Right lobe of liver (tissue), 6 donors: ENCODE measurements around the gene ARF6. TPM values are rescaled to one million over a fixed set of nuclear protein-coding genes. Genes with fewer than 3 reads are reported as not detected.
A peak's percentile ranks its signal among the peaks of the same experiment; 100 is the strongest.

Experiments used
- ATAC-seq, 4 donors: fragments of 200-7000 bp; cut with Tn5 transposase; one replicate each; pipeline ENCODE4 v1.9.1; 2020; ENCODE audit warnings: mild to moderate bottlenecking in 4 of 4, moderate library complexity in 4 of 4
- DNase-seq, 3 donors: peaks; one replicate each; pipeline ENCODE4 v3.0.0-alpha.2; 2020
- H3K27ac ChIP-seq, 3 donors: fragments of 200-600 bp; one replicate each; pipeline ENCODE4 v1.8.0; 2022
- H3K27me3 ChIP-seq, 2 donors: fragments of 200-600 bp; one replicate each; pipeline ENCODE4 v1.8.0; 2022
- H3K36me3 ChIP-seq, 4 donors: fragments of 200-600 bp; sonication (generic) in 1 of 4; one replicate each; pipeline versions ENCODE4 v1.5.1 to v1.8.0; 2017 to 2022; ENCODE audit warnings: control low read depth in 1 of 4
- H3K4me1 ChIP-seq, 4 donors: fragments of 200-600 bp; sonication (generic) in 1 of 4; one replicate each; pipeline versions ENCODE4 v1.5.1 to v1.8.0; 2017 to 2022; ENCODE audit warnings: control low read depth in 1 of 4
- H3K4me3 ChIP-seq, 3 donors: fragments of 200-600 bp; one replicate each; pipeline ENCODE4 v1.8.0; 2022
- H3K9me3 ChIP-seq, 4 donors: fragments of 200-600 bp; sonication (generic) in 1 of 4; one replicate each; pipeline versions ENCODE4 v1.5.1 to v1.8.0; 2017 to 2022; ENCODE audit warnings: control low read depth in 1 of 4
- CTCF ChIP-seq, 4 donors: fragments of 200-600 bp in 3 of 4; fragments of 450-650 bp in 1 of 4; IDR thresholded peaks; one replicate each; pipeline versions ENCODE4 v1.5.1 to v1.8.0; 2016 to 2022; ENCODE audit warnings: antibody characterized with exemption in 4 of 4, mild to moderate bottlenecking in 2 of 4
- POLR2A ChIP-seq: fragments of 450-650 bp; IDR thresholded peaks from one replicate; pipeline ENCODE4 v1.6.1; 2017; ENCODE audit warnings: antibody characterized with exemption, mild to moderate bottlenecking
- WGBS: methylation state at CpG from one replicate; pipeline ENCODE4 v1.1.6; 2018; ENCODE audit warnings: low coverage, low lambda C conversion rate; ENCODE audit not compliant: insufficient coverage; ENCODE audit errors: missing lambda C conversion rate; 5-methylcytosine and 5-hydroxymethylcytosine counted together
- intact Hi-C, 2 donors: fragments of 100-400 bp; cut with DNase I; formaldehyde crosslinking; loops; one replicate each; pipeline versions ENCODE4 v1.11.2 to v1.14.1; 2022
- total RNA-seq, 6 experiments: library from RNA; depleted of rRNA in 2 of 6; stranded (reverse); fragments of >200 nt in 2 of 6; fragmentation: NEBNext Ultra II Directional in 3 of 6; extraction: Animal tissue kit (Norgen Biotek cat#: 25700) in 3 of 6; gene quantifications; one replicate each; pipeline versions ENCODE4 v1.1.0 to v1.2.4, GENCODE V29; 2016 to 2023
- donor health status: DM: no; HTN: yes; CAD: no.
- donor health status: DM: no; HTN: no; CAD: no.
- donor health status: DM: no; HTN: no; CAD: no.
- donor health status: DM: no; HTN: yes; CAD: no.
- donor health status: DM: no; HTN: yes; CAD: no.

Gene ARF6
- total RNA-seq, 6 experiments from 2014 or later: 21.1 to 41.4 (median 32.4) TPM

- ATAC-seq: peak in 2 of 4 donors; percentile 38 to 60
Measured at GRCh38 chr14:49920935-49921334, 28.1 kb downstream of the ARF6 start.

GRCh38 chr14:49921401-49921800 is 28.5 kb downstream of the ARF6 start:
- peaks cover 0 to 3% (median 0%) of the 10 kb centered on the region in 4 donors for H3K4me1 ChIP-seq
- H3K4me3 ChIP-seq: no peak overlapping the region
- H3K27me3 ChIP-seq: no peaks in the 10 kb centered on the region
- TF ChIP-seq CTCF (IDR thresholded peaks at IDR 0.05): no peak
- TF ChIP-seq POLR2A: no peak
- ATAC-seq: peak; percentile 41 to 79 (median 72)
- H3K27ac ChIP-seq: no peak overlapping the region
- no peaks in the 10 kb centered on the region for H3K9me3 ChIP-seq
- no peaks in the 10 kb centered on the region for H3K36me3 ChIP-seq
- DNase-seq: no peak
- intact Hi-C loops: no loop called here
- WGBS: 45% methylated on average over 1 of the region's 1 CpG

More at GRCh38 chr14:49920935-49921334, 28.1 kb downstream of the ARF6 start:
- H3K9me3 ChIP-seq: no peaks in the 10 kb centered on the region
- H3K4me1 ChIP-seq: peaks cover 0 to 3% (median 0%) of the 10 kb centered on the region in 4 donors
- H3K4me3 ChIP-seq: no peak overlapping the region
- DNase-seq: no peak
- H3K36me3 ChIP-seq: no peaks in the 10 kb centered on the region
- 79% methylated on average over 2 of the region's 2 CpGs for WGBS
- H3K27ac ChIP-seq: no peak overlapping the region
- TF ChIP-seq CTCF (IDR thresholded peaks at IDR 0.05) (no peak), POLR2A (no peak)
- intact Hi-C loops: no loop called here
- no peaks in the 10 kb centered on the region for H3K27me3 ChIP-seq

- Histone ChIP-seq H3K9me3 (no peaks in the 10 kb centered on the region), H3K4me3 (no peak overlapping the region), H3K36me3 (no peaks in the 10 kb centered on the region), H3K4me1 (peaks cover 0 to 3% (median 0%) of the 10 kb centered on the region in 4 donors), H3K27me3 (no peaks in the 10 kb centered on the region), H3K27ac (no peak overlapping the region)
- WGBS: 100% methylated on average over 1 of the region's 1 CpG
- DNase-seq (no peak), ATAC-seq (no peak)
- no peak for TF ChIP-seq POLR2A
- TF ChIP-seq CTCF (IDR thresholded peaks at IDR 0.05): no peak
- intact Hi-C loops: no loop called here
Measured at GRCh38 chr14:49923442-49923841, 30.6 kb downstream of the ARF6 start.

- no peaks in the 10 kb centered on the region for H3K9me3 ChIP-seq
- no peak overlapping the region for H3K4me3 ChIP-seq
- ATAC-seq (no peak), DNase-seq (no peak)
- H3K27me3 ChIP-seq: no peaks in the 10 kb centered on the region
- peaks cover 0 to 3% (median 0%) of the 10 kb centered on the region in 4 donors for H3K4me1 ChIP-seq
- H3K27ac ChIP-seq: no peak overlapping the region
- H3K36me3 ChIP-seq: no peaks in the 10 kb centered on the region
- no peak for TF ChIP-seq POLR2A
- no peak for TF ChIP-seq CTCF (IDR thresholded peaks at IDR 0.05)
- intact Hi-C loops: no loop called here
- 83% methylated on average over 4 of the region's 4 CpGs for WGBS
Measured at GRCh38 chr14:49923881-49924280, 31.0 kb downstream of the ARF6 start.

- no peak for TF ChIP-seq CTCF (IDR thresholded peaks at IDR 0.05)
- intact Hi-C loops: no loop called here
- Histone ChIP-seq H3K9me3 (no peaks in the 10 kb centered on the region), H3K4me3 (no peak overlapping the region), H3K4me1 (peaks cover 0 to 3% (median 0%) of the 10 kb centered on the region in 4 donors), H3K36me3 (no peaks in the 10 kb centered on the region), H3K27me3 (no peaks in the 10 kb centered on the region), H3K27ac (no peak overlapping the region)
- no peak for DNase-seq
- ATAC-seq: no peak
- WGBS: 75% methylated on average over 2 of the region's 4 CpGs
Measured at GRCh38 chr14:49924852-49925251, 32.0 kb downstream of the ARF6 start.
